ENCODE measurements around the gene OLIG2.

Gene OLIG2

GRCh38 chr21:33021667-33022066 lies 4.1 kb upstream of the OLIG2 start:
- POLR2A ChIA-PET: no interaction called here
- DNase-seq (ENCODE audit: extremely low spot score): no peak
- CTCF ChIA-PET: no interaction called here
- TF ChIP-seq, protein P1, sequence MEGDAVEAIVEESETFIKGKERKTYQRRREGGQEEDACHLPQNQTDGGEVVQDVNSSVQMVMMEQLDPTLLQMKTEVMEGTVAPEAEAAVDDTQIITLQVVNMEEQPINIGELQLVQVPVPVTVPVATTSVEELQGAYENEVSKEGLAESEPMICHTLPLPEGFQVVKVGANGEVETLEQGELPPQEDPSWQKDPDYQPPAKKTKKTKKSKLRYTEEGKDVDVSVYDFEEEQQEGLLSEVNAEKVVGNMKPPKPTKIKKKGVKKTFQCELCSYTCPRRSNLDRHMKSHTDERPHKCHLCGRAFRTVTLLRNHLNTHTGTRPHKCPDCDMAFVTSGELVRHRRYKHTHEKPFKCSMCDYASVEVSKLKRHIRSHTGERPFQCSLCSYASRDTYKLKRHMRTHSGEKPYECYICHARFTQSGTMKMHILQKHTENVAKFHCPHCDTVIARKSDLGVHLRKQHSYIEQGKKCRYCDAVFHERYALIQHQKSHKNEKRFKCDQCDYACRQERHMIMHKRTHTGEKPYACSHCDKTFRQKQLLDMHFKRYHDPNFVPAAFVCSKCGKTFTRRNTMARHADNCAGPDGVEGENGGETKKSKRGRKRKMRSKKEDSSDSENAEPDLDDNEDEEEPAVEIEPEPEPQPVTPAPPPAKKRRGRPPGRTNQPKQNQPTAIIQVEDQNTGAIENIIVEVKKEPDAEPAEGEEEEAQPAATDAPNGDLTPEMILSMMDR (IDR thresholded peaks at IDR 0.05; ENCODE audit: control extremely low read depth, extremely low read depth, low read depth, missing control alignments): no peak

GRCh38 chr21:33022489-33022827 lies 3.3 kb upstream of the OLIG2 start:
- ChIA-PET POLR2A (no interaction called here), CTCF (no interaction called here)
- DNase-seq (ENCODE audit: extremely low spot score): peak; percentile 14
- TF ChIP-seq, protein P1 (IDR thresholded peaks at IDR 0.05; ENCODE audit: control extremely low read depth, extremely low read depth, low read depth, missing control alignments): no peak

GRCh38 chr21:33022828-33023573 lies 2.7 kb upstream of the OLIG2 start:
- ChIA-PET CTCF (no interaction called here), POLR2A (no interaction called here)
- TF ChIP-seq, protein P1 (IDR thresholded peaks at IDR 0.05; ENCODE audit: control extremely low read depth, extremely low read depth, low read depth, missing control alignments): no peak
- no peak for DNase-seq (ENCODE audit: extremely low spot score)

DNA sequence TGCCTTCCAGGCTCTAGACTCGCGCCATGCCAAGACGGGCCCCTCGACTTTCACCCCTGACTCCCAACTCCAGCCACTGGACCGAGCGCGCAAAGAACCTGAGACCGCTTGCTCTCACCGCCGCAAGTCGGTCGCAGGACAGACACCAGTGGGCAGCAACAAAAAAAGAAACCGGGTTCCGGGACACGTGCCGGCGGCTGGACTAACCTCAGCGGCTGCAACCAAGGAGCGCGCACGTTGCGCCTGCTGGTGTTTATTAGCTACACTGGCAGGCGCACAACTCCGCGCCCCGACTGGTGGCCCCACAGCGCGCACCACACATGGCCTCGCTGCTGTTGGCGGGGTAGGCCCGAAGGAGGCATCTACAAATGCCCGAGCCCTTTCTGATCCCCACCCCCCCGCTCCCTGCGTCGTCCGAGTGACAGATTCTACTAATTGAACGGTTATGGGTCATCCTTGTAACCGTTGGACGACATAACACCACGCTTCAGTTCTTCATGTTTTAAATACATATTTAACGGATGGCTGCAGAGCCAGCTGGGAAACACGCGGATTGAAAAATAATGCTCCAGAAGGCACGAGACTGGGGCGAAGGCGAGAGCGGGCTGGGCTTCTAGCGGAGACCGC lies 2.0 kb upstream of the OLIG2 start:
- ChIA-PET POLR2A (no interaction called here), CTCF (no interaction called here)
- no peak for DNase-seq (ENCODE audit: extremely low spot score)

GRCh38 chr21:33024201-33025103 lies 1.3 kb upstream of the OLIG2 start:
- TF ChIP-seq, protein P1 (IDR thresholded peaks at IDR 0.05; ENCODE audit: control extremely low read depth, extremely low read depth, low read depth, missing control alignments): no peak
- ChIA-PET CTCF (no interaction called here), POLR2A (no interaction called here)
- peak; percentile 21 for DNase-seq (ENCODE audit: extremely low spot score)

More for the DNA sequence above, 2.0 kb upstream of the OLIG2 start:
- TF ChIP-seq, protein P1 (IDR thresholded peaks at IDR 0.05; ENCODE audit: control extremely low read depth, extremely low read depth, low read depth, missing control alignments): no peak

DNA sequence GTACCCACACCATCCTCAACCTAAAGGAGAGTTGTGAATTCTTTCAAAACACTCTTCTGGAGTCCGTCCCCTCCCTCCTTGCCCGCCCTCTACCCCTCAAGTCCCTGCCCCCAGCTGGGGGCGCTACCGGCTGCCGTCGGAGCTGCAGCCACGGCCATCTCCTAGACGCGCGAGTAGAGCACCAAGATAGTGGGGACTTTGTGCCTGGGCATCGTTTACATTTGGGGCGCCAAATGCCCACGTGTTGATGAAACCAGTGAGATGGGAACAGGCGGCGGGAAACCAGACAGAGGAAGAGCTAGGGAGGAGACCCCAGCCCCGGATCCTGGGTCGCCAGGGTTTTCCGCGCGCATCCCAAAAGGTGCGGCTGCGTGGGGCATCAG lies 638 bp upstream of the OLIG2 start:
- POLR2A ChIA-PET: no interaction called here
- TF ChIP-seq, protein P1 (IDR thresholded peaks at IDR 0.05; ENCODE audit: control extremely low read depth, extremely low read depth, low read depth, missing control alignments): no peak
- CTCF ChIA-PET: no interaction called here
- peak; percentile 14 for DNase-seq (ENCODE audit: extremely low spot score)

Data from GM10248 (cell line).